HFF-Myc (cell line): ENCODE data around the gene DAND5.
A peak's percentile ranks its signal among the peaks of the same experiment; 100 is the strongest.

ENCODE experiments used
- DNase-seq: peaks from one replicate; pipeline ENCODE4 v3.0.0-alpha.2; 2011; ENCODE audit warnings: low read depth; ENCODE audit errors: extremely low read depth
- H3K4me3 ChIP-seq: replicated peaks from 2 replicates; pipeline ENCODE4 v1.5.1; 2011; ENCODE audit warnings: low read depth, mild to moderate bottlenecking, control low read depth, low read length
- CTCF ChIP-seq: IDR thresholded peaks from 2 replicates; pipeline ENCODE4 v1.5.1; 2012; ENCODE audit warnings: mild to moderate bottlenecking, low read depth, low read length, control low read depth; ENCODE audit errors: missing control alignments

DAND5 gene

GRCh38 chr19:12995596-12996405 is 26.4 kb downstream of the DAND5 start:
- no peak for TF ChIP-seq CTCF
- H3K4me3 ChIP-seq: peak overlapping the region; percentile 84
- DNase-seq: no peak

GRCh38 chr19:12996406-12997094 is 27.2 kb downstream of the DAND5 start:
- no peak for TF ChIP-seq CTCF
- no peak for DNase-seq
- H3K4me3 ChIP-seq: peak overlapping the region; percentile 84

GRCh38 chr19:12997179-12997966 is 28.0 kb downstream of the DAND5 start:
- peak overlapping the region; percentile 84 for H3K4me3 ChIP-seq
- no peak for TF ChIP-seq CTCF
- DNase-seq: no peak

GRCh38 chr19:12997967-12998940 is 28.9 kb downstream of the DAND5 start:
- no peak for TF ChIP-seq CTCF
- DNase-seq: no peak
- peak overlapping the region; percentile 84; the same call in 1 of the 2 replicates for H3K4me3 ChIP-seq

- no peak for TF ChIP-seq CTCF
- DNase-seq: no peak
- no peak overlapping the region for H3K4me3 ChIP-seq
Measured at GRCh38 chr19:13001166-13001501, 31.8 kb downstream of the DAND5 start.
